Body of pancreas (tissue), 4 donors: ENCODE data around the gene XBP1.

Experiments used
- POLR2A ChIP-seq, 3 donors: fragments of 450-650 bp; IDR thresholded peaks; one replicate each; pipeline ENCODE4 v1.6.1; 2016; ENCODE audit warnings: antibody characterized with exemption in 3 of 3, mild to moderate bottlenecking in 2 of 3
- TF ChIP-seq, protein P1 (sequence below), 7 experiments: fragments of 450-650 bp in 4 of 7; fragments of 200-600 bp in 3 of 7; sonication (generic) in 3 of 7; IDR thresholded peaks; one replicate each; pipeline ENCODE4 v1.5.1; 2016 to 2019; ENCODE audit warnings: antibody characterized with exemption in 7 of 7

DNA sequence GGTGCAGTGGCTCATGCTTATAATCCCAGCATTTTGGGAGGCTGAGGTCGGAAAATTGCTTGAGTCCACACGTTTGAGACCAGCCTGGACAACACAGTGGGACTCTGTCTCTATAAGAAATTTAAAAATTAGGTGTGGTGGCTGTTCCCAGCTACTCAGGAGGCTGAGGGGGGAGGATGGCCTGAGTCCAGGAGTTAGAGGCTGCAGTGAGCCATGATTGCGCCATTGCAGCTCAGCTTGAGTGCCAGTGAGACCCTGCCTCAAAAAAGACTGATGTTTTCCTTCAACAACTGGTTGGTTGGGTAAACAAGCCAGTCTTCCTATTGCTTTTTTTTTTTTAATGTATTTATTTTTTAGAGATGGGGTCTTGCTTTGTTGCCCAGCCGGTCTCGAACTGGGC is 9.2 kb downstream of the XBP1 start:
- TF ChIP-seq, protein P1, sequence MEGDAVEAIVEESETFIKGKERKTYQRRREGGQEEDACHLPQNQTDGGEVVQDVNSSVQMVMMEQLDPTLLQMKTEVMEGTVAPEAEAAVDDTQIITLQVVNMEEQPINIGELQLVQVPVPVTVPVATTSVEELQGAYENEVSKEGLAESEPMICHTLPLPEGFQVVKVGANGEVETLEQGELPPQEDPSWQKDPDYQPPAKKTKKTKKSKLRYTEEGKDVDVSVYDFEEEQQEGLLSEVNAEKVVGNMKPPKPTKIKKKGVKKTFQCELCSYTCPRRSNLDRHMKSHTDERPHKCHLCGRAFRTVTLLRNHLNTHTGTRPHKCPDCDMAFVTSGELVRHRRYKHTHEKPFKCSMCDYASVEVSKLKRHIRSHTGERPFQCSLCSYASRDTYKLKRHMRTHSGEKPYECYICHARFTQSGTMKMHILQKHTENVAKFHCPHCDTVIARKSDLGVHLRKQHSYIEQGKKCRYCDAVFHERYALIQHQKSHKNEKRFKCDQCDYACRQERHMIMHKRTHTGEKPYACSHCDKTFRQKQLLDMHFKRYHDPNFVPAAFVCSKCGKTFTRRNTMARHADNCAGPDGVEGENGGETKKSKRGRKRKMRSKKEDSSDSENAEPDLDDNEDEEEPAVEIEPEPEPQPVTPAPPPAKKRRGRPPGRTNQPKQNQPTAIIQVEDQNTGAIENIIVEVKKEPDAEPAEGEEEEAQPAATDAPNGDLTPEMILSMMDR (IDR thresholded peaks at IDR 0.05) = no peak
- no peak for TF ChIP-seq POLR2A (IDR thresholded peaks at IDR 0.05)
